A549 (cell line): Measurements from ENCODE around the gene MBD3. TPM values are rescaled to one million over a fixed set of nuclear protein-coding genes. Genes with fewer than 3 reads are reported as not detected.

Experiments used
- ATAC-seq, 2 experiments: fragments of 200-7000 bp in 1 of 2; fragments of >200 bp in 1 of 2; cut with Nextera tagmentation in 1 of 2; cut with Tn5 transposase in 1 of 2; 3 replicates each; pipeline versions ENCODE4 v1.8.0 to v1.9.1; 2018 to 2020; ENCODE audit warnings: mild to moderate bottlenecking in 1 of 2, moderate library complexity in 1 of 2
- CTCF ChIA-PET: fragments of 300-600 bp; sonication (Branson Sonifier 250); formaldehyde crosslinking; extraction: SDS; loops from one replicate; lab custom pipeline; 2021; ENCODE audit warnings: antibody characterized with exemption, inconsistent platforms; lab: Yijun Ruan, JAX
- POLR2A ChIA-PET: fragments of 350-600 bp; formaldehyde crosslinking; extraction: SDS; loops from one replicate; lab custom pipeline; 2021; ENCODE audit warnings: antibody characterized with exemption, inconsistent platforms; lab: Yijun Ruan, JAX
- DNase-seq, 2 experiments: peaks; one replicate each; pipeline versions ENCODE4 v3.0.0 to v3.0.0-alpha.2; 2011 to 2016; ENCODE audit warnings: low read depth in 1 of 2, low spot score in 1 of 2
- FAIRE-seq: peaks from 2 replicates; lab custom pipeline; 2011; peaks lifted over from hg19 to GRCh38; lab: Jason Lieb, UNC
- H3K27ac ChIP-seq, 2 experiments: fragments of >200 bp; sonication (Bioruptor Twin); formaldehyde crosslinking; 3 replicates each; pipeline ENCODE4 v1.5.1; 2016 to 2017
- H3K4me1 ChIP-seq: fragments of >200 bp; sonication (Bioruptor Twin); formaldehyde crosslinking; 3 replicates; pipeline ENCODE4 v1.6.1; 2016
- H3K4me2 ChIP-seq: fragments of >200 bp; sonication (Bioruptor Twin); formaldehyde crosslinking; 3 replicates; pipeline ENCODE4 v1.6.1; 2016
- H3K4me3 ChIP-seq: fragments of >200 bp; sonication (Bioruptor Twin); formaldehyde crosslinking; 3 replicates; pipeline ENCODE4 v1.5.1; 2016
- H3K9me3 ChIP-seq: fragments of >200 bp; sonication (Bioruptor Twin); formaldehyde crosslinking; 3 replicates; pipeline ENCODE4 v1.6.1; 2016
- CBX2 ChIP-seq: fragments of 200-600 bp; sonication (generic); IDR thresholded peaks from 2 replicates; pipeline ENCODE4 v1.6.1; 2016; ENCODE audit warnings: low read depth, mild to moderate bottlenecking, borderline replicate concordance
- CEBPB ChIP-seq, 2 experiments: fragments of >200 bp in 1 of 2; sonication (Bioruptor Twin) in 1 of 2; formaldehyde crosslinking in 1 of 2; IDR thresholded peaks; 2 replicates each; pipeline ENCODE4 v1.6.1; 2012 to 2016
- EHMT2 ChIP-seq: fragments of 200-600 bp; sonication (generic); IDR thresholded peaks from 2 replicates; pipeline ENCODE4 v1.6.1; 2016; ENCODE audit warnings: antibody characterized with exemption, low read depth, mild to moderate bottlenecking, moderate library complexity
- ESRRA ChIP-seq: fragments of 150-350 bp; IDR thresholded peaks from 2 replicates; pipeline ENCODE4 v1.6.1; 2014; ENCODE audit warnings: mild to moderate bottlenecking, low read length, borderline replicate concordance
- FOSL2 ChIP-seq, 2 experiments: fragments of 450-650 bp in 1 of 2; fragments of >200 bp in 1 of 2; sonication (Bioruptor Twin) in 1 of 2; formaldehyde crosslinking; IDR thresholded peaks; 2 replicates each; pipeline versions ENCODE4 v1.5.0 to v1.6.1; 2016 to 2020; ENCODE audit warnings: mild to moderate bottlenecking in 1 of 2, moderate library complexity in 1 of 2
- HDAC2 ChIP-seq: fragments of 200-600 bp; sonication (generic); IDR thresholded peaks from 2 replicates; pipeline ENCODE4 v1.6.1; 2016
- HOXA7 ChIP-seq: fragments of 250-450 bp; sonication (Bioruptor Pico); IDR thresholded peaks from 2 replicates; pipeline ENCODE4 v1.5.0; 2020; ENCODE audit warnings: mild to moderate bottlenecking, moderate library complexity
- JUN ChIP-seq, 2 experiments: fragments of >200 bp; sonication (Bioruptor Twin); formaldehyde crosslinking; IDR thresholded peaks; 2 replicates in 1 of 2; 3 replicates in 1 of 2; pipeline ENCODE4 v1.6.1; 2016 to 2017
- KDM1A ChIP-seq: fragments of 200-600 bp; sonication (generic); IDR thresholded peaks from 2 replicates; pipeline ENCODE4 v1.6.1; 2016; ENCODE audit warnings: low read depth, mild to moderate bottlenecking
- MAFK ChIP-seq: fragments of 450-650 bp; IDR thresholded peaks from 2 replicates; pipeline ENCODE4 v1.6.1; 2014; ENCODE audit not compliant: partially characterized antibody
- MYC ChIP-seq: IDR thresholded peaks from 2 replicates; pipeline ENCODE4 v1.6.1; 2012; ENCODE audit warnings: mild to moderate bottlenecking, inconsistent platforms, low read length, improper control_type of control experiment, borderline replicate concordance
- NPAS2 ChIP-seq: fragments of 250-450 bp; sonication (Bioruptor Pico); IDR thresholded peaks from 2 replicates; pipeline ENCODE4 v1.8.0; 2022; ENCODE audit warnings: mild to moderate bottlenecking, moderate library complexity, borderline replicate concordance
- TP53 ChIP-seq: fragments of 250-450 bp; sonication (Bioruptor Pico); IDR thresholded peaks from 2 replicates; pipeline ENCODE4 v1.5.0; 2021; ENCODE audit warnings: mild to moderate bottlenecking, moderate library complexity
- ZFP36 ChIP-seq: fragments of 450-650 bp; IDR thresholded peaks from 2 replicates; pipeline ENCODE4 v1.6.1; 2014; ENCODE audit warnings: borderline replicate concordance; ENCODE audit not compliant: partially characterized antibody
- WGBS: methylation state at CpG from one replicate; pipeline ENCODE4 v1.1.6; 2017; ENCODE audit errors: missing lambda C conversion rate; 5-methylcytosine and 5-hydroxymethylcytosine counted together
- polyA plus RNA-seq, 4 experiments: library from polyadenylated mRNA; depleted of rRNA in 3 of 4; stranded (reverse); fragments of >200 nt; fragmentation: RNase III in 1 of 4; extraction: RNeasy Plus Mini Kit Qiagen cat#74134 plus additional on column Dnase treatment in 1 of 4; gene quantifications; 2 replicates in 3 of 4; 3 replicates in 1 of 4; pipeline ENCODE4 v1.2.3, GENCODE V29; 2011 to 2017
- TF ChIP-seq, protein P1 (sequence below): fragments of >200 bp; sonication (Bioruptor Twin); formaldehyde crosslinking; IDR thresholded peaks from 2 replicates; pipeline ENCODE4 v1.6.1; 2016
- TF ChIP-seq, protein P2 (sequence below): fragments of >200 bp; sonication (Bioruptor Twin); formaldehyde crosslinking; IDR thresholded peaks from 3 replicates; pipeline ENCODE4 v1.5.1; 2016

The MBD3 gene
- polyA plus RNA-seq, 2 of the 4 experiments (the other 2 are of a cell fraction), result 22.7 to 41.4 TPM

DNA sequence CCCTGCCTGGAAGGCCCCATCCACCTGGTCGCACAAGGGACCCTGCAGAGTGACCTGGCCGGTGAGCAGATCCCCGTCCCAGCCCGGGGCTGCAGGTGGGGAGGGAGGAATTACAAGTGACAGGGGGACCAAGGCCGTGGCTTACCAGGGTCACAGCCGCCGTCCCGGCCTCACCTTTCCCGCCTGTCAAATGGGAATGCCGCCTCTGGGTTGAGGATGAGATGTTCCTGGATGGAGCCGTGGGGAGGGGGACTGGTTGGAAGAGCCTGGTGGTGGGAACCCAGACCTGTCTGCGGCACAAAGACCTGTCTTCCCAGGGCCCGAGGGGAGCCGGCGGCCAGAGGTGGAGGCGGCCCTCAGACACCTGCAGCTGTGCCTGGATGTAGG lies 63.2 kb downstream of the MBD3 start:
- H3K9me3 ChIP-seq, result no peaks in the 10 kb centered on the region
- DNase-seq (no peak), ATAC-seq (no peak), FAIRE-seq (no peak)
- H3K4me2 ChIP-seq, result no peak overlapping the region
- H3K27ac ChIP-seq, result no peak overlapping the region
- ChIA-PET CTCF (interaction anchor here (1.7 kb wide), 1 partner anchor 17 kb away, joined by 4 read pairs; no protein-coding TSS in a partner anchor), POLR2A (no interaction called here)
- TF ChIP-seq CBX2, result no peak
- TF ChIP-seq HDAC2, result no peak
- no peak for TF ChIP-seq HOXA7 (CRISPR knock-in tag)
- no peak for TF ChIP-seq ZFP36
- TF ChIP-seq TP53 (CRISPR knock-in tag), result no peak
- no peak for TF ChIP-seq FOSL2 (IDR thresholded peaks at IDR 0.05)
- no peak for TF ChIP-seq FOSL2 (CRISPR knock-in tag; IDR thresholded peaks at IDR 0.05)
- no peak overlapping the region for H3K4me3 ChIP-seq
- WGBS, result 26% methylated on average over 7 of the region's 16 CpGs
- H3K4me1 ChIP-seq, result no peaks in the 10 kb centered on the region

DNA sequence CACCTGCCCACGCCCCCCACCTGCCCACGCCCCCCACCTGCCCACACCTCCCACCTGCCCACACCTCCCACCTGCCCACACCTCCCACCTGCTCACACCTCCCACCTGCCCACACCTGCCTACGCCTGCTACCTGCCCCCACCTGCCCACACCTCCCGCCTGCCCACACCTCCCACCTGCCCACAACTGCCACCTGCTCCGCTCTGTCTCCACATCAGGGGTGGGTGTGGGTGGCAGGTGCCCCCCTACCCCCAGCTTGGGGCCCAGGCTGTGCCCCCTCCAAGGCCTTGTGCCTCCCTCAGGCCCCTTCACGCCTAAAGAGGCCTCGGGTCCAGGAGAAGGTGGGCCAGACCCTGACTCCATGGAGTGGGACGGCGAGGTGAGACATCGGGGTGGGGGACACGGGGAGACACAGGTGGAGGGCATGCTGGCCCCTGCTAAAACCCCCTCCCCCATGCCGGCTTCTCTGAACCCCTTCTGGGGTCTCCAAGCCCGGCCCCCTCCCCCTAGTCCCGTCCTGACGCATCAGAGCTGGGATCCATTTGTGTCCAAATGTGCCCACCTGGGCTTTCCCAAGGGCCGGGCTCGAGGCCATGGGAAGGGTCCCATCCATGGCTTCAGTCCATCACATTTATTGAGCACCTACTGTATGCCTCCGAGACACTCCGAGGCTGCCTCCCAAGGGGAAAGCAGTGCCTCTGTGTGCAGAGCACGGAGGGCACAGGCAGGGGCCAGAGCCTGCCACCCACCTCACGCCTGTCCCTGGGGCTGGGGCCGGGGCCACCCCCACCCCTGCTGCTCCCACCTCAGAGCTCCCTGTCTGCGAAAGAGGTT lies 63.9 kb downstream of the MBD3 start:
- POLR2A ChIA-PET, result no interaction called here
- 23% methylated on average over 6 of the region's 23 CpGs for WGBS
- H3K27ac ChIP-seq, result no peak overlapping the region
- H3K4me2 ChIP-seq, result no peak overlapping the region
- DNase-seq (no peak), FAIRE-seq (no peak), ATAC-seq (no peak)
- H3K4me1 ChIP-seq, result no peaks in the 10 kb centered on the region
- TF ChIP-seq HDAC2, result no peak
- no peak for TF ChIP-seq NPAS2 (CRISPR knock-in tag)
- TF ChIP-seq MYC, result no peak
- CTCF ChIA-PET, result no interaction called here
- no peak overlapping the region for H3K4me3 ChIP-seq
- H3K9me3 ChIP-seq, result no peaks in the 10 kb centered on the region

DNA sequence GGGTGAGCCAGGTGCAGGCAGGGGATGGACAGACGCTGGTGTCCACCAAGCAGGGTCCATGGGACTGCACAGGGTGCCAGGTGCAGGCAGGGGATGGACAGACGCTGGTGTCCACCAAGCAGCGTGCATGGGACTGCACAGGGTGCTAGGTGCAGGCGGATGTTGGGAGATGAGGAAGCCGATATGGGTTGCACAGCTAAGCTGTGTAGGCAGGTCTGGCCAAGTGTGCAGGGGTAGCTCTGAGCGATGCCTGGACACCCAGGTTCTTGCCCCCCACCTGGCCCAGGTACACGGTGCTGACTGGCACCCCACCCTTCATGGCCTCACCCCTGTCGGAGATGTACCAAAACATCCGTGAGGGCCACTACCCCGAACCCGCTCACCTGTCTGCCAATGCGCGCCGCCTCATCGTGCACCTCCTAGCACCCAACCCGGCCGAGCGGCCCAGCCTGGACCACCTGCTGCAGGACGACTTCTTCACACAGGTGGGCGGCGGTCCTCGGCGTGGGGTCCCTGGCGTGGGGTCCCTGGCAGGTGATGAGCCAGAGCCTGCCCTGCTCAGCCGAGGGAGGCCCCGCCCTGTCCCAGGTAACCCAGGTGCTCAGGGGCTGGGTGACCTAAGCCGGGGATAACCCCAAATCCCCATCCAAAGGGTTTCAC lies 64.9 kb downstream of the MBD3 start:
- Histone ChIP-seq H3K4me1 (no peaks in the 10 kb centered on the region), H3K27ac (no peak overlapping the region), H3K4me2 (no peak overlapping the region), H3K9me3 (no peaks in the 10 kb centered on the region), H3K4me3 (no peak overlapping the region)
- TF ChIP-seq, protein P1, sequence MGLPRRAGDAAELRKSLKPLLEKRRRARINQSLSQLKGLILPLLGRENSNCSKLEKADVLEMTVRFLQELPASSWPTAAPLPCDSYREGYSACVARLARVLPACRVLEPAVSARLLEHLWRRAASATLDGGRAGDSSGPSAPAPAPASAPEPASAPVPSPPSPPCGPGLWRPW, result no peak
- TF ChIP-seq MAFK, result no peak
- no peak for TF ChIP-seq EHMT2
- TF ChIP-seq JUN (IDR thresholded peaks at IDR 0.05), result no peak
- no peak for TF ChIP-seq KDM1A
- TF ChIP-seq ESRRA, result no peak
- FAIRE-seq, result no peak
- DNase-seq, result no peak
- ChIA-PET POLR2A (no interaction called here), CTCF (interaction anchor here (1.3 to 1.4 kb wide), 2 partner anchors 13 to 18 kb away, joined by 5 to 6 read pairs; no protein-coding TSS in a partner anchor)
- peak; percentile 45 to 63; a peak in 4 of 6 replicates for ATAC-seq
- WGBS, result 9% methylated on average over 6 of the region's 27 CpGs

DNA sequence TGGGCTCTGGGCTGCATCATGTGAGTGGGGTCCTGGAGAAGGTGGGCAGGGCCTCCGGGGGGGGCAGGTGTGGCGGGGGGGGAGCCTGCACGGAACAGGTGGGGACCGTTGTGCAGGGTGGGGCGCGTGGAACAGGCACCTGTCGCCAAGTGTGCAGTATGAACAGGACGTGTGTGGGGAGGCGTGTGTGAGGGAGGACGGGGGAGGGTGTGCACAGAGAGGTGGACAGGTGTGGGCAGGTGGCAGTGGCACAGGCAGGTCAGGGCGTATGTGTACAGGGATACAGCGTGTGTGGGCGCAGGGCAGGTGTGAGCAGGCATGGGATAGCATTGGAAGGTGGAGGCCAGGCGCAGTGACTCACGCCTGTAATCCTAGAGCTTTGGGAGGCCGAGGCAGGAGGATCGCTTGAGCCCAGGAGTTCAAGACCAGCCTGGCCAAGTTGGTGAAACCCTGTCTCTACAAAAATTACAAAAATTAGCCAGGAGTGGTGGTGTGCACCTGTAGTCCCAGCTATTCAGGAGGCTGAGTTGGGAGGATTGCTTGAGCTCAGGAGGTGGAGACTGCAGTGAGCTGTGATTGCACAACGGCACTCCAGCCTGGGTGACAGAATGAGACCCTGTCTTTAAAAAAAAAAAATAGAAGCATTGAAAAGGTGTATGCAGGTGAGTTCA lies 65.6 kb downstream of the MBD3 start:
- DNase-seq, result no peak
- 48% methylated on average over 7 of the region's 18 CpGs for whole genome bisulfite sequencing
- Histone ChIP-seq H3K4me2 (no peak overlapping the region), H3K27ac (no peak overlapping the region), H3K4me1 (no peaks in the 10 kb centered on the region), H3K4me3 (no peak overlapping the region), H3K9me3 (no peaks in the 10 kb centered on the region)
- no peak for ATAC-seq
- FAIRE-seq, result no peak
- TF ChIP-seq, protein P2, sequence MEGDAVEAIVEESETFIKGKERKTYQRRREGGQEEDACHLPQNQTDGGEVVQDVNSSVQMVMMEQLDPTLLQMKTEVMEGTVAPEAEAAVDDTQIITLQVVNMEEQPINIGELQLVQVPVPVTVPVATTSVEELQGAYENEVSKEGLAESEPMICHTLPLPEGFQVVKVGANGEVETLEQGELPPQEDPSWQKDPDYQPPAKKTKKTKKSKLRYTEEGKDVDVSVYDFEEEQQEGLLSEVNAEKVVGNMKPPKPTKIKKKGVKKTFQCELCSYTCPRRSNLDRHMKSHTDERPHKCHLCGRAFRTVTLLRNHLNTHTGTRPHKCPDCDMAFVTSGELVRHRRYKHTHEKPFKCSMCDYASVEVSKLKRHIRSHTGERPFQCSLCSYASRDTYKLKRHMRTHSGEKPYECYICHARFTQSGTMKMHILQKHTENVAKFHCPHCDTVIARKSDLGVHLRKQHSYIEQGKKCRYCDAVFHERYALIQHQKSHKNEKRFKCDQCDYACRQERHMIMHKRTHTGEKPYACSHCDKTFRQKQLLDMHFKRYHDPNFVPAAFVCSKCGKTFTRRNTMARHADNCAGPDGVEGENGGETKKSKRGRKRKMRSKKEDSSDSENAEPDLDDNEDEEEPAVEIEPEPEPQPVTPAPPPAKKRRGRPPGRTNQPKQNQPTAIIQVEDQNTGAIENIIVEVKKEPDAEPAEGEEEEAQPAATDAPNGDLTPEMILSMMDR, result no peak
- TF ChIP-seq CEBPB (IDR thresholded peaks at IDR 0.05), result peak in 1 of 2 experiments; percentile 44; a peak in 1 of 4 replicates
- POLR2A ChIA-PET, result no interaction called here
- CTCF ChIA-PET, result interaction anchor here (0.6 to 1.9 kb wide), 4 partner anchors 7 to 129 kb away, joined by 3 to 6 read pairs (median 6); no protein-coding TSS in a partner anchor
